Urothelium cell line (cell line): ENCODE data around the gene DHDH.

Source experiments
- DNase-seq: peaks from one replicate; pipeline ENCODE4 v3.0.0; 2011; ENCODE audit warnings: low spot score, mixed read lengths
- FAIRE-seq: peaks from 2 replicates; lab custom pipeline; 2011; peaks lifted over from hg19 to GRCh38; lab: Jason Lieb, UNC

The DHDH gene

DNA sequence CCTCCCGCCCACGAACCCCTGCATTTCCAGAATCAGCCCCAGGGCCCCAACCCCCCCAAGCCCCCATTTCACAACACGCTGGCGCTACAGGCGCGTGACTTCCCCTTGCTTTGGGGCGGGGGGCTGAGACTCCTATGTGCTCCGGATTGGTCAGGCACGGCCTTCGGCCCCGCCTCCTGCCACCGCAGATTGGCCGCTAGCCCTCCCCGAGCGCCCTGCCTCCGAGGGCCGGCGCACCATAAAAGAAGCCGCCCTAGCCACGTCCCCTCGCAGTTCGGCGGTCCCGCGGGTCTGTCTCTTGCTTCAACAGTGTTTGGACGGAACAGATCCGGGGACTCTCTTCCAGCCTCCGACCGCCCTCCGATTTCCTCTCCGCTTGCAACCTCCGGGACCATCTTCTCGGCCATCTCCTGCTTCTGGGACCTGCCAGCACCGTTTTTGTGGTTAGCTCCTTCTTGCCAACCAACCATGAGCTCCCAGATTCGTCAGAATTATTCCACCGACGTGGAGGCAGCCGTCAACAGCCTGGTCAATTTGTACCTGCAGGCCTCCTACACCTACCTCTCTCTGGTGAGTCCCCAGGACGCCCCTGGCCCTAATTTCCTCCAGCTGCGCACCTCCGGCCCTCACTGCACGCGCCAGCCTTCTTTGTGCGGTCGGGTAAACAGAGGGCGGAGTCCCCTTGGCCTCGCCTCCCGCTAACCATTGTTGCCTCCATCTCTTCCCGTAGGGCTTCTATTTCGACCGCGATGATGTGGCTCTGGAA lies 31.7 kb downstream of the DHDH start, which contains the start of gene FTL:
TSS of gene FTL (plus strand) at position 270 of the 766 bp plus-strand sequence. CDS start at position 469, 199 bp downstream.
- peak; percentile 79 for FAIRE-seq
- peak; percentile 97 for DNase-seq

DNA sequence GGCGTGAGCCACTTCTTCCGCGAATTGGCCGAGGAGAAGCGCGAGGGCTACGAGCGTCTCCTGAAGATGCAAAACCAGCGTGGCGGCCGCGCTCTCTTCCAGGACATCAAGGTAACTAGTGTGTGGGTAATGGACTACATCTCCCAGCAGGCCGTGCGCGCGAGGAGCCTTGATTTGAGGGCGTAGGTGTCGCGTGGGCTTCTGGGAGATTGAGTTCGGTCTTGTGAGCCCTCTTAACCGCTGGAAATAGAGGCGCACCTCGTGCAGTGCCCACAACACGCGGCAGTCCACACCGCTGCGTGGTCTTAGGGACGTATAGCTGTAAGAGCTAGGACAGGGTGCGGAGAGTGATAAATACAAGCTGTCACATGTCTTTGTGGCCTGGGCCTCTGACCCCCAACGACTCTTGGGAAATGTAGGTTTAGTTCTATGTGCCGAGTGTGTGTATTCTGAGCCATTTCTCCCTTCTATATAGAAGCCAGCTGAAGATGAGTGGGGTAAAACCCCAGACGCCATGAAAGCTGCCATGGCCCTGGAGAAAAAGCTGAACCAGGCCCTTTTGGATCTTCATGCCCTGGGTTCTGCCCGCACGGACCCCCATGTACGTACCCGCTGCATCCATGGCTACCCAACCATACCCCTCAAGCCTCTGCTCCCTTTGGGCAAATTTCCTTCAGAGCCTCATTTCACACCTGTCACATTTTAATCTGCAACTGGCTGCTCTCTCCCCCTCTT lies 32.5 kb downstream of the DHDH start:
- FAIRE-seq (peak; percentile 96), DNase-seq (peak; percentile 71)

DNA sequence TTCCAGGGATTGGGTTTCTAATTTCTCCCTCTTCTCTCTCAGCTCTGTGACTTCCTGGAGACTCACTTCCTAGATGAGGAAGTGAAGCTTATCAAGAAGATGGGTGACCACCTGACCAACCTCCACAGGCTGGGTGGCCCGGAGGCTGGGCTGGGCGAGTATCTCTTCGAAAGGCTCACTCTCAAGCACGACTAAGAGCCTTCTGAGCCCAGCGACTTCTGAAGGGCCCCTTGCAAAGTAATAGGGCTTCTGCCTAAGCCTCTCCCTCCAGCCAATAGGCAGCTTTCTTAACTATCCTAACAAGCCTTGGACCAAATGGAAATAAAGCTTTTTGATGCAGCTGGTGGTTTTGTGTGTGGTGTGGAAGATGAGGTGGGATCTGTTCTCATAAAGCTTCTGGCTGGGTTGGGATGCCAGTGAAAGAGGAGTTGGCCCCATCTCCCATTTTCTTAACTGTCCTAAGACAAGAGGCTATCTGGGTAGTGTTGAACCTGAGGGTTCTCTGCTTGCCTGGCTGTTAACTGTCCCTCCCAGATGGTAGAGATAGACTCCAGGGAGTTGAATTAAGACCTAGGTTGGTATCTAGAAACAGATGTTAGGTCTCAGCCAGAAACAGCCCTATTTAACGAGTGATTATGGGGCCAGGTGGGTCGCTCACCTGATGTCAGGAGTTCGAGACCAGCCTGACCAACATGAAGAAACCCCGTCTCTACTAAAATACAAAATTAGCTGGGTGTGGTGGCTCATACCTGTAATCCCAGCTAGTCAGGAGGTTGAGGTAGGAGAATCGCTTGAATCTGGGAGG lies 33.2 kb downstream of the DHDH start:
- no peak for DNase-seq
- no peak for FAIRE-seq

DNA sequence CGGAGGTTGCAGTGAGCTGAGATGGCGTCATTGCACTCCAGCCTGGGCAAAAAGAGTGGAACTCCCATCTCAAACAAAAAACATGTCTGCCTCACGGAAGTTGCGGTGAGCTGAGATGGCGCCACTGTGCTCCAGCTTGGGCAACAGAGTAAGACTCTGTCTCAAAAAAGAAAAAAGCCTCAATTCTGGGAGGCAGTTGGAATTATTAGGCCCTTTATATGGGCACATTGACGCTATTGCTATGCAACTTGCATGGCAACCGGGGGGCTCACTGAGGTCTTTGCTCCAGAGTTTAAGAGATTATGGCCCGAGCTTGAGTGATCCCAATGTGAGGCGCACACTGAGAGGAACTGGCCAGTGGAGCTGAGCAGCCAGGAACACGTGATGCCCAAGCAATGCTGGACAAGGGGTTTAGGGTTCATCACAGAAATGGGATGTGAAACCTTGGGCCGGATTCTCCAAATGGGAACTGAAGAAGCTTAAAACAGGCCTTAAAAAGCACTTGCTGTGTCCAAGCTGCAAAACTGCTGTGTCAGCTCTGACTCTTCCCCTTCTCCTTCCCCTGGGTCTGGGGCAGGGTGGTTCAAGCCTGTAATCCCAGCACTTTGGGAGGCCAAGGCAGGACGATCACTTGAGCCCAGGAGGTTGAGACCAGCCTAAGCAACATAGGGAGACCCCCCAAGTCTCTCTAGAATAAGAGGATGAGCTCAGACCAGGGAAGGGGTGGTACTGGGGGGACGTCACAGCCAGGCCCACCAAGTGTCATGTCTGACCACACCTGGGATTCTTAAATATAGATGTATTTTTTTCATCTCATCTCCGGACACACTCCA lies 34.1 kb downstream of the DHDH start:
- DNase-seq: no peak
- no peak for FAIRE-seq

DNA sequence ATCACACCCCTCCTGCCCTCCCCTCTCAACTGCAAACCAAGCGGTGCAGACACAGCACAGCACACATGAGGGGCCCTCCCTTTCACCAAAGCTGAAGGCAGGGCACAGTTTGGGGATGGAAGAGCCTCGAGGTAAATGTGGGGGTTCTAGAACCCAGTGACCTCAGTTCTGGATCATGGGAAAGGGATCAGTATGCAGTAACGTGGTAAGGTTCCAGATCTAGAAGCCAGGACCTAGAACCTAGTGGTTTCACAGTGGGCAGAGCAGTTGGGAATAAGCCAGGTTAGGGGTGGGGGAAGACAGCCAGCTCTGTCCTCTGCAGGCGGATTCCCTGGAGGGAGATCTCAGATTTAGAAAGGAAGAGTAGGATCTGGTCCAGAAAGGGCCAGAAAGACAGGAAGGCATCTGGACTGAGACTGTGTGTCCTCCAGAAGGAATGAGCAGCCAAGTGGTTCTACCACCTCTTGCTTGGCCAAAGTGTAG lies 34.7 kb downstream of the DHDH start:
- DNase-seq (no peak), FAIRE-seq (no peak)

DNA sequence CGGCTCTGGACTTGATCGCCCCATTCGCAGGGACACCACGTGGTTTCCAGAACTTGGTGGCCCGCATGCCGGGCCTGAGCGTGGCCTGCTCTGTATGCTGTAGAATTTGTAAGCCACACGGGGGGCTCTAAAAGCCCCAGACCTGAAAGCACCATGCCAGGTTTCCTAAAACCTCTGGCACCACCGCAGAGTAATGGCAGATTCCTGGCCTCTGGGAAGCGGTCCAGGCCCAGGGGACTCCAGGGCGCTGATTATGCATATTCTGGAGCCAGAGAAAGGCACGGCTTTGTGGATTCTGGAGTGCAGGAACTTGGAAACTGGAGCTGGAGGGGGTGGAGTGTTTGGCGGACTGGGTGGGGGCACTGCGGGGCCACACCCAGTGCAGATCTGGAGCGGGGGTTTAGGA lies 35.3 kb downstream of the DHDH start:
- FAIRE-seq (no peak), DNase-seq (no peak)

DNA sequence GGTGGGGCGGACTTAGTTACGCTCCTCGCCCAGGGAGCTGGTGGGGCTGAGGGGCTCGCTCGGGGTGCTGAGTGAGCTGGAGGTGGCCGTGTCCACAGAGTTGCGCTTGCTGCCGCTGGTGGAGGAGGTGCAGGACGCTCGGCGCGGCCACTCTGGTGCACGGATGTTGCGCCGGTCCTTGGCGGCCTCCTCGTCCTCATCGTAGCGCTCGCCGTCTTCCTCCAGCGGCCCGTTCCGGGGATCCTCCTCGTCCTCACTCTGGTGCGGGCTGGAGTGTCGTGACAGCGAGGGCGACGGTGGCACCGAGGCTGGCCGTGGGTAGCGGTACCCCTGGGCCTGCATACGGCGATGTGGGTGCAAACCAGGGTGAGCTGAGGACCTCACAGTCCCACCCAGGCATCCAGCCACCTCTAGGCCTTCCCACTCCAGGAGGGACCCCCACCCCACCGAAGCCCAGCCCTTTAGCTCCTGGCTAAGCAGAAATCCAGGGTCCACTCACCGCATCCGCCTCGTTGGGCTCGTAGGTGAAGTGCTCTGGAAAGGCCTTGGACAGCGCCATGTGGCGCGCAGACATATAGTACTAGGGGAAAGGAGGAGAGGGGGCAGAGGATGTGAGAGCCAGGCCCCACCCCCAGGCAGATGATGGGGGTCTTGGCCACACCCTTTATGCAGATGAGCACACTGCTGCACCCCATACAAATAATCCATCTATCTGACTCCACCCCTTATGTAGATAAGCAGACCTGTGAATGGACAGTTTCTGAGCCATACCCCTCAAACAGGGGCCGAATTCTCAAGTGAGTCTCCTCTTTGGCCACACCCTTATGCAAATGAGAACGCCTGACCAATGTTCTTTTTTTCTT lies 36.0 kb downstream of the DHDH start:
- FAIRE-seq (no peak), DNase-seq (no peak)

DNA sequence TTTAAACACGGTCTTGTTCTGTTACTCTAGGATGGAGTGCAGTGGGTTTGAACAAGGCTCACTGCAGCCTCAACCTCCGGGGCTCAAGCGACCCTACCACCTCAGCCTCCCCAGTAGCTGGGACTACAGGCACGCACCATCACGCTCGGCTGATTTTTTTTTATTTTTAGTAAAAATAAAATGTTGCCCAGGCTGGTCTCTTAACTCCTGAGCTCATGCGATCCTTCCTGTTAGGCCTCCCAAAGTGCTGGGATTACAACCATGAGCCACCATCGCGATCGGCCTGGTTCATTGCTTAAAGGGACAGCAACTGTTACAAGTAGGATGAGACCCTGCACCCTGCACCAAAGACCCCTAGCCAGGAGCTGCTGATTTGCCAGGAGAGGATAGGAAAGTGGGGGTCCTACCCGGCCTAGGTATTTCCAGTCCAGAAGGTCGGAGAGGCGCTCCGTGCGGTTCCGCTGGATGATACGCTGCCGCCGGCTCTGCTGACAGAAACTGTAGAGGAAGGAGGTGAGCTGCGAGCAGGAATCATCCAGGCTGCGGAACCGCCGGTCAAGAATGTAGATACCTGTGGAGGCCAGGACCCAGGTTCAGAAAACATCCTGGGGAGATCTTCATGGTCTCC lies 36.8 kb downstream of the DHDH start:
- DNase-seq (no peak), FAIRE-seq (no peak)

DNA sequence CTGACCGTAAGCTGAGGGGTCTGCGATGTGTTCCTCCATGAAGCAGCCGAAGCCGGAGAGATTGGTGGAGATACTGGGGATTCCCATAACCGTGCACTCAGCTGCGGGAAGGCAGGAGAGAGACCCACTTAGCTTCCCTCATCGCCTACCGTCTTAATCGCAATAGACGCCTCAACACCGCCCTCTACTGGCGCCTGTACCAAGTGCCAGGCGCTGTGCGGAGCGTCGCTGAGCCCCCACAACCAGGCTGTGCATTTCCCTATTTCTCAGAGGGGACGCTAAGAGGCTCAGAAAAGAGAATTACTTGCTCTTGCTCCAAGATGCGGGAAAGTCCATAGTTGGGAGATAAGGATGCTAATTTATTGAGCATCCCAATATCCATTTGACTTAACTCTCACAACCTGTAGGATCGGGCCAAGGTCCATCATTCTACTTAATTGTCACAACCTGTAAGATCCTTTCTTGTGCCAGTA lies 37.5 kb downstream of the DHDH start:
- no peak for FAIRE-seq
- peak; percentile 64 for DNase-seq

DNA sequence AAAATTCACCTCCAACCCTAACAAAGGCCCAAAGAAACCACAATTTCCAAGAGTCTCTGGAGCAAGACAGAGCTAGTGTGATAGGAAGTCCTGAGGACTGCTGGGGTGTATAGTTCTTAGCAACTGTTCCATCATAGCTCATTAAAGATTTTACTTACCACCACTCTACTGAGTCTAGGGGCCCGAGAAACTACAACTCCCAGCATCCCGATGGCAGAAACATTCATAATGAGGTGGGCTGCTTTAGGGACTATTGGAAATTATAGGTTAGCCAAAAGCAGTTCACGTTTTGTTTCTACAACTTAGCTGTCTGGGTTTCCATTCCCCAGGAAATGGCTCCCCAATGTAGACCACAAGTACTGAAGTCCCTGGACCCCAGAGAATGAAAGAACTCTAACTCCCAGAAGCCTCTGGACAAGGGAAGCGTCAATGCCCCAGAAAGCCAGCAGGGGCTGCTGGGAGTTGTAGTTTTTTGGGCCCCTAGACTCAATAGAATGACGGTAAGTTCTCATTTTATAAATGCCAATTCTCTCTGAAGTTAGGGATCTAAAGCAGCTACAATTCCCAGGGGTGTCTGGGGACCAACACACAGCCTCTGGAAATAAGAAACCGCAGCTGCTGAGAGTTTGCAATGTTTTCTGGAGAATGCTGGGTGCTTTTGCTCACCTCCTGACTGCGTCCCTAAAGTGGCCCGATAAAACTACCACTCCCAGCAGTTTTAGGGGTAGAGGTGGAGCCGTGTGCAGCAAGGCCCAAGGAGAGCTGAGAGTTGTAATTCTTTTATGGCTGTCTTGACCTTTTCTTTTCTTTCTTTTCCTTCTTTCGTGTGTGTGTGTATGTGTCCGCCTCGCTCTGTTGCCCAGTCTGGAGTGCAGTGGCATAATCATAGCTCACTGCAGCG lies 42.7 kb downstream of the DHDH start:
- no peak for FAIRE-seq
- DNase-seq: no peak

DNA sequence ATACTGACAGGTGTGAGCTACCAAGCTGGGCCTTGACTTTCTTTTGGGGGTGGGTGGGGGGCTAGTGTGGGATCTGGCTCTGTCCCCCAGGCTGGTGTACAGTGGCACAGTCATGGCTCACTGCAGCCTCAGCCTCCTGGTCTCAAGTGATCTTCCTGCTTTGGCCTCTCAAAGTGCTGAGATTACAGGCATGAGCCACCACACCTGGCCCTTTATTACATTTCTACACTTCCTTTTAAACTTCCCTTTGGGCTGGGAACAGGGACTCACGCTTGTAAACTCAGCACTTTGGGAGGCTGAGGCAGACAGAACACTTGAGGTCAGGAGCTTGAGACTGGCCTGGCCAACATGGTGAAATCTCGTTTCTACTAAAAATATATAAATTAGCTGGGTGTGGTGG lies 43.6 kb downstream of the DHDH start:
- DNase-seq (no peak), FAIRE-seq (no peak)

DNA sequence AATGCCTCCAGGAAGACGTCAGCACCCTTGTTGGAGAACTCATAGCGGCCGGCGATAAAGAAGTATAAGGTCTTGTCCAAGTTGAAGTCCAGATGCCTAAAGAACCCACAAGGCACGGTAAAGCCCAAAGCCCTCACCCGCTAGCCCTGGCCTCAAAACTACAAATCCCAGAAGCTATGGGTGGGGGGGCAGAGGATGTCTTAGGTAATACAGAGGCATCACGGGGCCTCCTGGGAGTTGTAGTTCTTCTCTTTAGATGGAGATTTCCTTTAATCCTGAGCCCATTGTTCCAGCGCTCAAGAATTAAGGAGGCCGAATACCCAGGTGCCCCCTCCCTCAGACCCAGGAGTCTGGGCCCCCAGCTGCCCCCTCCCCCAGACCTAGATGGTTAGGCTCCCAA lies 48.8 kb downstream of the DHDH start:
- FAIRE-seq: no peak
- DNase-seq: no peak

DNA sequence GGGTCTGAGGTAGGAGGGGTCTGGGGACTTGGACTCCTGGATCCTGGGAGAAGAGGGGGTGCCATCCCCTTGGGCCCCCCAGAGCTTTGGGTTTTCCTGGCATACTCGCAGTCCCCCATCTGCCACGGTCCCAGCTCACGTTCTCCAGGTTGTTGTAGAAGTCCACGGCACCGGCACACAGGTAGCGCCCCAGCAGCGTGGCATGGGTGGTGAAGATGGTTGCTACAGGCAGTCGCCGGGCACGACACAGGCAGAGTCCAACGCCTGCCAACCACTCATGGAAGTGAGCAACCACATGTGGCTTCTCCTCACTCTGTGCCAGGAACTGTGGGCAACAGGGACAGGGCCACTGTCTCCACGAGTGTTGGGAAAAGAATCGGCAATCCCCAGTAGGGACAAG lies 52.2 kb downstream of the DHDH start:
- FAIRE-seq: no peak
- no peak for DNase-seq

DNA sequence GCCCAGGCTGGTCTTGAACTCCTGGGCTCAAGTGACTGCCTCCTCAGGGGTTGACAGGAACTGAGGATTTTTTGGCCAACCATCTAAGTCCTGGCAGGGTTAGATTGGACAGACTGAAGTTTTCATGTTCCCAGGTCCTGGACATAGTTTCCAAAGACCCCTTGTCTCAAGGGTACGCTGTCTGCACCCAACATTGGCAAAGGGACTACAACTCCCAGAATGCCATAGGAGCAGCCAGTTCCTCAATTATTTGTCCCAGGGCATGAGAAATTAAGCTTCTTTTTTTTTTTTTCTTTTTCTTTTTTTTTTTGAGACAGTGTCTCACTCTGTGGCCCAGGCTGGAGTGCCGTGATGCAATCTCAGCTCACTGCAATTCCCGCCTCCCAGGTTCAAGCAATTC lies 52.7 kb downstream of the DHDH start:
- DNase-seq: no peak
- FAIRE-seq: no peak

DNA sequence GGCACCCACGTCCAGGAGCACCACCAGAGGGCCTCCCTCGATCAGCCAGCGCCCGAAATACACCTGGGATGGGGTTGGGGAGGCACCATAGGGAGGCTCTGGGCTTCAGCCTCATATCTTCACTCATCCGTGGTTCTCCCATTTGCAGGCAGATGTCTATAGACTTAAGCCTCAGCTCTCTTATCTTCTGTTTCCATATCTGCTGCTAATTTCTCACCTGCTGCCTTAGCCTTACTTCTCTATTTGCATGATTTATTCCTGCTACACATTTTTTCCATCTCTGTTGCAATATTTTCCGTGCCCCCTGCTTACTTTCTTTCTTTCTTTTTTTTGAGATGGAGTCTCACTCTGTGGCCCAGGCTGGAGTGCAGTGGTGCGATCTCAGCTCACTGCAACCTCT lies 53.8 kb downstream of the DHDH start:
- DNase-seq (no peak), FAIRE-seq (no peak)

DNA sequence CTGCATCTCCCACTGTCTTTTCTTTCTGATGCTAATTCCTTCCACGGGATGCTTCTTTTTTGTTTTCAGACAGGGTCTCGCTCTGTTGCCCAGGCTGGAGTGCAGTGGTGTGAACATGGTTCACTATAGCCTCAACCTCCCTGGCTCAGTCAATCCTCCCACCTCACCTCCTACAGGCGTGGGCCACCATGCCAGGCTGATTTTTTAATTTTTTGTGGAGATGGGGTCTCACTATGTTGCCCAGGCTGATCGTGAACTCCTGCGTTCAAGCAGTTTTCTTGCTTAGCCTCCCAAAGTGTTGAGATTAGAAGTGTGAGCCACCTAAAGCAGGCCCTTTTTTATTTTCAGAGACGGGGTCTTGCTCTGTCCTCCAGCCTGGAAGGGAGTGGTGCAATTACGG lies 54.8 kb downstream of the DHDH start:
- FAIRE-seq (no peak), DNase-seq (no peak)

DNA sequence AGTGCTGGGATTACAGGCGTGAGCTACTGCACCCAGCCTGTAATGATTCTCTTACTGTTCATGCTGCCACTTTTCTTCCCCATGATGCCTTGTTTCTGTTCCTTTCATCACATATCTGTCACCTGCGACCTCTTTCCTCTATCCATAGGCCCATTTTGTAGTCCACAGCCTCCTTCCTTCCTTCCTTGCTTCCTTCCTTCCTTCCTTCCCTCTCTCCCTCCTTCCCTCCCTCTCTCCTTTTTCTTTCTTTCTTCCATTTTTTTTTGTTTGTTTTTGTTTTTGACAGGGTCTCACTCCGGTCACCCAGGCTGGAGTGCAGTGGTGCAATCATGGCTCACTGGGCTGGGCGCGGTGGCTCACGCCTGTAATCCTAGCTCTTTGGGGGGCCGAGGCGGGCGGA lies 55.4 kb downstream of the DHDH start:
- DNase-seq (no peak), FAIRE-seq (no peak)

DNA sequence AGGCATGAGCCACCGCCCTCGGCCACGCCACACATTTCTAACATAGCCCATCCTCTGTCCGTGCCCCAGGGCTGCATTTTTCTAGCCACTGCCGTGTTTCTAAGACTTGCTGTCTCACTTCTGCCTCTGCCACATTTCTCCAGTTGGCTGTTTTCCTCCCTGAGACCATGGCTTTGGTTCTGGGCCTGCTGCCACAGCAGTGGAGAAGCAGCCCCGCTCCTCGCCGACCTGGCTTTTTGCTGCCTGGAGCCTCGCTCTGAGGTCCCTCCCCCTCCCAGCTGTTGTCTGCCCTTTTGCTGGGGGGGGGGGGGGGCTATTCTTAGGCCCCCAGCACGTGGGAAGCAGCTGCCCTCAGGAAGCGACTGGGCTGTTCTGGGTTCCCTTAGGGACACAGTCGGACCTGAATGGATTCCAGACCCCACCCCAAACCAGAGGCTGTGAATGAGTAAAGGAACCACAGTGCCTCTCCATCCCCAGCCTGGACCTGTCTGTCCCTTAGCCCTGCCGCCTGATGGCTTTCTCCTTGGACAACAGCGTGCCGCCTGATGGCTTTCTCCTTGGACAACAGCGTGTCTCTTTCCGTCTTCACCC lies 56.3 kb downstream of the DHDH start:
- DNase-seq (no peak), FAIRE-seq (no peak)
